ENCODE data around the gene IQSEC1.

DNA sequence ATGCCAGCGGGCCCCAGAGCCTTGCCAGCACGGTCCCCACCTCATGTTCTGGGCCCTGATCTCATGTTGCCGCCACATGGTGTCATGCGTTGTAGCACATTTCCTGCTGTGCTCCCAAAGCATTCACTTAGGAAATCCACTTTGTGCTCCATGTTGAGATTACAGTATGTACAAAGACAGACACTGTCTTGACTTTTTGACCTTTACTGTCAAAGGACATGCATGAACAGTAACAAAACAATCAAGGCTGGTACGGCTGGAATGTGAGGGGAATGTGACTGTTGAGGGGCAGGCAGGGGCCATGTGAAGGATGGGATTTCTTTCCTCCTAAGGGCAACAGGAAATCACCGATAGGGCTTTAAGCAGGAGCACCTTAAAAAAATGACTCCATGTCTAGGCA lies 178.6 kb downstream of the IQSEC1 start:
- TF ChIP-seq POLR2AphosphoS5 (IDR thresholded peaks at IDR 0.05; ENCODE audit: low read depth) (no peak), ZNF114 (CRISPR knock-in tag; IDR thresholded peaks at IDR 0.05) (no peak)
- TF ChIP-seq, protein P1, sequence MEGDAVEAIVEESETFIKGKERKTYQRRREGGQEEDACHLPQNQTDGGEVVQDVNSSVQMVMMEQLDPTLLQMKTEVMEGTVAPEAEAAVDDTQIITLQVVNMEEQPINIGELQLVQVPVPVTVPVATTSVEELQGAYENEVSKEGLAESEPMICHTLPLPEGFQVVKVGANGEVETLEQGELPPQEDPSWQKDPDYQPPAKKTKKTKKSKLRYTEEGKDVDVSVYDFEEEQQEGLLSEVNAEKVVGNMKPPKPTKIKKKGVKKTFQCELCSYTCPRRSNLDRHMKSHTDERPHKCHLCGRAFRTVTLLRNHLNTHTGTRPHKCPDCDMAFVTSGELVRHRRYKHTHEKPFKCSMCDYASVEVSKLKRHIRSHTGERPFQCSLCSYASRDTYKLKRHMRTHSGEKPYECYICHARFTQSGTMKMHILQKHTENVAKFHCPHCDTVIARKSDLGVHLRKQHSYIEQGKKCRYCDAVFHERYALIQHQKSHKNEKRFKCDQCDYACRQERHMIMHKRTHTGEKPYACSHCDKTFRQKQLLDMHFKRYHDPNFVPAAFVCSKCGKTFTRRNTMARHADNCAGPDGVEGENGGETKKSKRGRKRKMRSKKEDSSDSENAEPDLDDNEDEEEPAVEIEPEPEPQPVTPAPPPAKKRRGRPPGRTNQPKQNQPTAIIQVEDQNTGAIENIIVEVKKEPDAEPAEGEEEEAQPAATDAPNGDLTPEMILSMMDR (conservative IDR thresholded peaks at IDR 0.05; ENCODE audit: low read depth in 2 of 2), result no peak
